Body of pancreas (tissue), 4 donors: Measurements from ENCODE around the gene OPRL1. TPM values are rescaled to one million over a fixed set of nuclear protein-coding genes. Genes with fewer than 3 reads are reported as not detected.

Experiments used
- ATAC-seq: fragments of 150-250 bp; one replicate; pipeline ENCODE4 v1.9.1; 2016
- DNase-seq, 4 donors: peaks; one replicate each; pipeline ENCODE4 v3.0.0-alpha.2; 2019
- H3K27ac ChIP-seq, 4 donors: fragments of 200-600 bp; sonication (generic); 1 replicate in 3 of 4; 2 replicates in 1 of 4; pipeline versions ENCODE4 v1.5.1 to v1.6.1; 2016 to 2019; ENCODE audit warnings: mild to moderate bottlenecking in 1 of 4, mixed read lengths in 1 of 4, moderate library complexity in 1 of 4
- H3K27me3 ChIP-seq, 2 donors: fragments of 200-600 bp; sonication (generic); one replicate each; pipeline ENCODE4 v1.6.0; 2016; ENCODE audit warnings: mild to moderate bottlenecking in 1 of 2
- H3K36me3 ChIP-seq, 2 donors: fragments of 200-600 bp; sonication (generic); replicated peaks in 1 of 2; 2 replicates each; pipeline ENCODE4 v1.5.1; 2016; ENCODE audit warnings: low read depth in 2 of 2; ENCODE audit not compliant: insufficient read depth in 1 of 2
- H3K4me1 ChIP-seq: fragments of 200-600 bp; sonication (generic); one replicate; pipeline ENCODE4 v1.6.0; 2016
- H3K4me3 ChIP-seq, 2 donors: fragments of 200-600 bp; sonication (generic); 1 replicate in 1 of 2; 2 replicates in 1 of 2; pipeline ENCODE4 v1.5.1; 2016 to 2019
- H3K9me3 ChIP-seq, 3 donors: fragments of 200-600 bp; sonication (generic); 1 replicate in 2 of 3; 2 replicates in 1 of 3; pipeline ENCODE4 v1.5.1; 2016
- CTCF ChIP-seq, 7 experiments: fragments of 450-650 bp in 4 of 7; fragments of 200-600 bp in 3 of 7; sonication (generic) in 3 of 7; IDR thresholded peaks; one replicate each; pipeline ENCODE4 v1.5.1; 2016 to 2019; ENCODE audit warnings: antibody characterized with exemption in 7 of 7
- POLR2A ChIP-seq, 3 donors: fragments of 450-650 bp; IDR thresholded peaks; one replicate each; pipeline ENCODE4 v1.6.1; 2016; ENCODE audit warnings: antibody characterized with exemption in 3 of 3, mild to moderate bottlenecking in 2 of 3
- WGBS, 2 donors: methylation state at CpG; one replicate each; pipeline ENCODE4 v1.1.5; 2017; 5-methylcytosine and 5-hydroxymethylcytosine counted together
- intact Hi-C: fragments of 100-400 bp; cut with DNase I; formaldehyde crosslinking; loops from one replicate; pipeline ENCODE4 v1.15.1; 2023
- total RNA-seq, 2 donors: library from RNA; depleted of rRNA; stranded (reverse); fragments of >200 nt; gene quantifications; one replicate each; pipeline ENCODE4 v1.1.0, GENCODE V29; 2016

The OPRL1 gene
- total RNA-seq, 2 donors from 2014 or later = 1.0 to 2.6 TPM

DNA sequence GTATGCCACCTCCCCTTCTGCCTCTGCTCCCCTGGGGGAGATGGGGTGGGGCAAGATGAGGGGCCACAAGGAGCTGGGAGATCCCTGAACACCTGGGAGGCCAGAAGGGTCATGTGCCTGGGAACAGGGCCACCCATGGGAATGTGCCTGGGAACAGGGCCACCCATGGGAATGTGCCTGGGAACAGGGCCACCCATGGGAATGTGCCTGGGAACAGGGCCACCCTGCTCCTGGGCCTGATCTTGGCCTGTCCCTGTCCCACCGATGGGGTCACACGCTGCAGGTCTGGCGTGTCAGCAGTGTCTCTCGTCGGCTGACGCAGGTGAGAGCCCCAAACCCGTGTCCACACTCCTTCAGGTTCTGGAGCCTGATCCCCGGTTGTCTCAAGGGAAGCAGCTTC lies 4.9 kb upstream of the OPRL1 start:
- ATAC-seq (no peak), DNase-seq (no peak)
- peaks cover 16% of the 10 kb centered on the region for H3K4me1 ChIP-seq
- intact Hi-C loops = no loop called here
- no peaks in the 10 kb centered on the region for H3K36me3 ChIP-seq
- no peaks in the 10 kb centered on the region for H3K9me3 ChIP-seq
- H3K4me3 ChIP-seq = no peak overlapping the region
- TF ChIP-seq CTCF (IDR thresholded peaks at IDR 0.05) (no peak), POLR2A (IDR thresholded peaks at IDR 0.05) (no peak)
- no peaks in the 10 kb centered on the region for H3K27me3 ChIP-seq
- no peak overlapping the region for H3K27ac ChIP-seq
- 84 to 95% methylated on average over 4 to 8 of the region's 8 CpGs for WGBS, 2 donors

GRCh38 chr20:64075556-64075955 lies 4.3 kb upstream of the OPRL1 start:
- DNase-seq (no peak), ATAC-seq (no peak)
- peaks cover 16% of the 10 kb centered on the region for H3K4me1 ChIP-seq
- intact Hi-C loops = no loop called here
- no peak overlapping the region for H3K27ac ChIP-seq
- WGBS, 2 donors = 87 to 88% methylated on average over 11 to 12 of the region's 12 CpGs
- no peak for TF ChIP-seq CTCF (IDR thresholded peaks at IDR 0.05)
- no peak for TF ChIP-seq POLR2A (IDR thresholded peaks at IDR 0.05)
- no peaks in the 10 kb centered on the region for H3K27me3 ChIP-seq
- H3K9me3 ChIP-seq = no peaks in the 10 kb centered on the region
- no peak overlapping the region for H3K4me3 ChIP-seq
- no peaks in the 10 kb centered on the region for H3K36me3 ChIP-seq

GRCh38 chr20:64076061-64076997 lies 3.6 kb upstream of the OPRL1 start:
- ATAC-seq = no peak
- H3K36me3 ChIP-seq = no peaks in the 10 kb centered on the region
- no peaks in the 10 kb centered on the region for H3K27me3 ChIP-seq
- peaks cover 16% of the 10 kb centered on the region for H3K4me1 ChIP-seq
- TF ChIP-seq POLR2A (IDR thresholded peaks at IDR 0.05) (no peak), CTCF (IDR thresholded peaks at IDR 0.05) (no peak)
- H3K9me3 ChIP-seq = no peaks in the 10 kb centered on the region
- no peak overlapping the region for H3K4me3 ChIP-seq
- DNase-seq = no peak
- WGBS, 2 donors = 88 to 96% methylated on average over 4 to 22 of the region's 22 CpGs
- H3K27ac ChIP-seq = no peak overlapping the region
- intact Hi-C loops = no loop called here

- ATAC-seq (no peak), DNase-seq (no peak)
- H3K27ac ChIP-seq = no peak overlapping the region
- peaks cover 16% of the 10 kb centered on the region for H3K4me1 ChIP-seq
- no peaks in the 10 kb centered on the region for H3K36me3 ChIP-seq
- no peak overlapping the region for H3K4me3 ChIP-seq
- H3K9me3 ChIP-seq = no peaks in the 10 kb centered on the region
- no peak for TF ChIP-seq POLR2A (IDR thresholded peaks at IDR 0.05)
- 80 to 97% methylated on average over 7 to 8 of the region's 8 CpGs for WGBS, 2 donors
- intact Hi-C loops = no loop called here
- no peaks in the 10 kb centered on the region for H3K27me3 ChIP-seq
Observed at GRCh38 chr20:64077094-64077493, 2.8 kb upstream of the OPRL1 start.

GRCh38 chr20:64077541-64077875 lies 2.4 kb upstream of the OPRL1 start:
- intact Hi-C loops = no loop called here
- TF ChIP-seq CTCF (IDR thresholded peaks at IDR 0.05) (no peak), POLR2A (IDR thresholded peaks at IDR 0.05) (no peak)
- no peaks in the 10 kb centered on the region for H3K9me3 ChIP-seq
- H3K27me3 ChIP-seq = no peaks in the 10 kb centered on the region
- peaks cover 16% of the 10 kb centered on the region for H3K4me1 ChIP-seq
- 77 to 85% methylated on average over 4 to 6 of the region's 7 CpGs for WGBS, 2 donors
- no peak overlapping the region for H3K4me3 ChIP-seq
- no peaks in the 10 kb centered on the region for H3K36me3 ChIP-seq
- no peak overlapping the region for H3K27ac ChIP-seq
- no peak for DNase-seq
- no peak for ATAC-seq
